Superior temporal gyrus (tissue), 1 donor: ENCODE measurements around the gene EEIG1.
A peak's percentile ranks its signal among the peaks of the same experiment; 100 is the strongest.

Experiments used
- DNase-seq: peaks from one replicate; pipeline ENCODE4 v3.0.0-alpha.2; 2016; ENCODE audit errors: extremely low spot score

Gene EEIG1

GRCh38 chr9:128001151-128001778 lies 20.5 kb upstream of the EEIG1 start:
- DNase-seq = no peak

GRCh38 chr9:127999461-127999860 lies 18.7 kb upstream of the EEIG1 start:
- DNase-seq = no peak

DNA sequence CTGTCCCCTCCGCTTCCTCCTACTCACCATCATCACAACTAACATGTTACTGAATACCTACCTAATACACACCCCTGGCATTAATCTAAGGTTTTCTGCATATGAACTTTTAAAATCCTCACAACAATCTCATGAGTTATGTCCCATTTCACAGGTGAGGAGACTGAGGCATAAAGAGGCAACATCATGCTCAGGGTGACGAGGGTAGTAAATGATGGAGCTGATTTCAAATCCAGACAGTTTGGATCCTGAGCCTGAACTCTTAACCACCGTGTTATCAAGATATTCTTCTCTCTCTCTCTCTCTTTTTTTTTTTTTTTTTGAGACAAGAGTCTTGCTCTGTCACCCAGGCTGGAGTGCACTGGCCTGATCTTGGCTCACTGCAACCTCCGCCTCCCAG lies 12.9 kb upstream of the EEIG1 start:
- no peak for DNase-seq

- no peak for DNase-seq
Measured at GRCh38 chr9:127991757-127992274, 11.0 kb upstream of the EEIG1 start.

GRCh38 chr9:127991017-127991756 lies 10.4 kb upstream of the EEIG1 start:
- DNase-seq = no peak

DNA sequence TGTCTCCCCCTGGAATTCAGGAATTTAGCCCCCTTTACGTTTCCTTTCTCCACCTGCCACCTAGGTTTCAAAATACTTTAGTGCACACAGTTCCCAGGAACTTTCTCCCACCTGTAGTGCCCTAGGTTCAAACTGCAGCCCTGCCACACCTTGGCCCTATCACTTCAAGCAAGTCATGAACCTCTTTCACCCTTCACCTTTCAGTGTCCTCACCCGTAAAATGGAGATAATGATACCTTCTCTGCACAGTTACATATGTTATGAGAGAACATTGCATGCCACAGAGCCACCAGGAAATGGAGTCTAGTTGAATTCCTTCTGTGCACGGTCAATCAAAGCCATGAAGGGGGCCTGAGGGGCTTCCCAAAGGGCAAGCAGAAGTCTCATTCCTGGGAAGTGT lies 9.8 kb upstream of the EEIG1 start:
- no peak for DNase-seq

DNA sequence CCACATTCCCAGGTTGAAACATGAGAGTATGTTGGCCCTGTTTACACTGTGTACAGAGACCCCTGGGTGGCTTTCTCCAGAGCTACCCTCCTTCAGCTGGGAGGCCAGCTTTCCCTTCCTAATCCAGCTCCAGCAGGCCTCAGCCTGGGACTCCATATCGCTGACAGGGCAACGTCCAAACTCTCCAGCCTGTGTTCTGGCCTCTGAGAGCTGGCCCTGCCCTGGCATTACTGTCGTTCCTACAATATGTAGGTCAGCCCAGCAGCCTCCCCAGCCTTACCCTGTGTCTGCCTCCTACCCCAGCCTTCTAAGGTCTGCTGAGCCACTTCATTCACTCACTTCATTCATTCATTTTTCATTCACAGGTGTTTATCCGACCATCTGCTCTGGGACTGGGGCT lies 8.3 kb upstream of the EEIG1 start:
- no peak for DNase-seq

- no peak for DNase-seq
Measured at GRCh38 chr9:127987103-127987614, 6.4 kb upstream of the EEIG1 start.

DNA sequence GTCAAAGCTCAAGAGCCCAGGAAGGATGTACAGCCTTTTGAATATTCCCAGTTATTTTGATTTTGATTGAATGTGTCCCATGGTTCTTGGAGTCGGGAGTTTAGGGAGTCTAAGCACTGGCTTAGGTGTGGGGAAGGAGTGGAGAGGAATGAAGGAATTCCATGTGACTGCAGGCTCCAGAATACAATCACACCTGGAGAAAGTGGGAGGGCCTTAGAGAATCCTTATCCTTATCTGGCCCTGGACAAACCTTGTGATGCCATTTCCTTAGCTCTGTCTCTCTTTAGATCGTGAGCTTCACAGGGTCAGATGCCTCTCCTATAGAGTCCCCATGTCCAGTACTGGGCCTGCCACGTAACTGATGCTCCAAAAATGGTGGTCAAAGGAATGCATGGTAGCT lies 4.2 kb upstream of the EEIG1 start:
- no peak for DNase-seq

DNA sequence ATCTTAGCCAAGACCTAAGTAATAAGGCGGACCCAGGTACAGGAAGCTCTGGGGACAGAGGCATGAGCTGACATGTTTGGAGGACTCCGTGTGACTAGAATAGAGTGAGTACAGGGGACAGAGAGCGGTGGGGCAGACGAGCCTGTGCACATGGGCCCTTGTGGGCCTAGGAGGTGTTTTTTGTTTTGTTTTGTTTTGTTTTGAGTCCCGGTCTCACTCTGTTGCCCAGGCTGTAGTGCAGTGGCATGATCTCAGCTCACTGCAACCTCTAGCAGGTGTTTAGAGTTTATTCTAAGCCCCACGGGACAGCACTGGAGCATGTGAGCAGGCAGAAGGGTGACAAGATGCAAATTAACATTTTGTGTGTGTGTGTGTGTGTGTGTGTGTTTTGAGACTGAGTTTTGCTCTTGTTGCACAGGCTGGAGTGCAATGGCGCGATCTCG lies 3.1 kb upstream of the EEIG1 start:
- DNase-seq = no peak

GRCh38 chr9:127982912-127983311 lies 2.1 kb upstream of the EEIG1 start:
- DNase-seq = no peak

DNA sequence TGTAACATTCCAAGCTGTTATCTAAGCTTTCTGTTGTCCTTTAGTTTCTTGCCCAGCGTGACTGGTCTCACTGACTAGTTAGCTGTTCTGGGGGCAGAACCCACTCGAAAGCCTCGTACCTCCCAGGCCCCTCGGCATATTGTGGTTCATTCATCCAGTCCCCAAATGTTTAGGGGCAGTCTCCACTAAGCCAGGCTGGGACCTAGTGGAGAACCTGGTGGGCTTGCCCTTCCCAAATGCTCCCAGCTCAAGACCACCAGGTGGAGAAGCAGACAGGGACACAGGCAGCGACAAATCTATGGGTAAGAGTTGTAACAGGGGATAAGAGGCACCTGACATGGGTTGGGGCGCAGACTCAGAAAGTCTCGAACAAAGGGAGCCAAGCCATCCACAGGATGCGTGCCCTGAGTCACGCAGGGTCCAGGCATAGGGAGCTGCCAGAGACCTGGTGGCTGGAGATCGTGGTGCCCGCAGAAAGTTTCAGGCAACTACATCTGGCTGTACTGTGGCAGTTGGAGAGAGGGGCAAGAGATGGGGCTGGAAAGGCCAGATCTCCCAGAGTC lies 851 bp upstream of the EEIG1 start:
- no peak for DNase-seq

DNA sequence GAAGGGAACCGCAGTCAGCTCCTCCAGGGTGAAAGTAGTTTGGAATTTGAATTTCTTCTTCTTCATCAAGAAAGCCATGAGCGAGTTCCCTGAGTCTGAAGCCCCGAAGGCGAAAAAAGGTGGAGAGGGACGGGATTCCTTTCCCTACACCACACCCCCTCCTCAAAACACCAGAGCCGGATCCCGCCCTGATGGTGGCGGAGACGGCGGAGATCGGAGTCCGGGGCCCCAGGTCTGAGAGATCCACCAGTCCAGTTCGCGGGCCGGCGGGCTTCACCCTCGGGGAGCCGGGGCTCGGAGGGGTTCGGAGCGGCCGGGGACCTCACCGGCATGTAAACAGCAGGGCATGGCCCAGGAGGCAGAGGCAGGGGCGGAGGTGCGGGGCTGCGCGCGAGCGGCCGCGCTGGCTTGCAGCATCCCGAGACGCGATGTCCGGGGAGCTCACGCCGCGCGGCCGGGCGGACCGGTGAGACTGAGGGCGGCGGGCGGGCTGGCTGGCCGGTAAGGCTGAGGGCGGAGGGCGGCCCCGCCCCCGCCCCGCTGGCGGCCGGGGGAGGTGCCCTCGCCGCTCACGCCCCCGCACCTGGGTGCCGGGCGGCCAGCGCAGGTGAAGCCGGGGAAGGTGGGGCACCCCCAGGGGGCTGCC lies 606 bp downstream of the EEIG1 start:
- no peak for DNase-seq

GRCh38 chr9:127979333-127980059 lies 1.3 kb downstream of the EEIG1 start:
- DNase-seq = peak; percentile 89

DNA sequence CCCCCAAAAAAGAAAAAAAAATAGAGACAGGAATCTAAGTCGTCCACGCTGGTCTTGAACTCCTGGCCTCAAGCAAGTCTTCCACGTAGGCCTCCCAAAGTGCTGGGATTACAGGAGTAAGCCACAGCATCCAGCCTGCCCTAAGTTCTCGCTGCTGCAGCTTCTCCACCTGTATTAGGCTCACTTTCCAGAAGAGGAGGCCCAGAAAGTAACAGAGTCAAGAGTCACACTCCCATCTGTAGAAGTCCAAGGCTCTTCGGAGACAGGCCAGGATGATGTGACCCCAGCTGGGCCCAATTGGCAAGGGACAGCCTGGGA lies 1.8 kb downstream of the EEIG1 start:
- no peak for DNase-seq

DNA sequence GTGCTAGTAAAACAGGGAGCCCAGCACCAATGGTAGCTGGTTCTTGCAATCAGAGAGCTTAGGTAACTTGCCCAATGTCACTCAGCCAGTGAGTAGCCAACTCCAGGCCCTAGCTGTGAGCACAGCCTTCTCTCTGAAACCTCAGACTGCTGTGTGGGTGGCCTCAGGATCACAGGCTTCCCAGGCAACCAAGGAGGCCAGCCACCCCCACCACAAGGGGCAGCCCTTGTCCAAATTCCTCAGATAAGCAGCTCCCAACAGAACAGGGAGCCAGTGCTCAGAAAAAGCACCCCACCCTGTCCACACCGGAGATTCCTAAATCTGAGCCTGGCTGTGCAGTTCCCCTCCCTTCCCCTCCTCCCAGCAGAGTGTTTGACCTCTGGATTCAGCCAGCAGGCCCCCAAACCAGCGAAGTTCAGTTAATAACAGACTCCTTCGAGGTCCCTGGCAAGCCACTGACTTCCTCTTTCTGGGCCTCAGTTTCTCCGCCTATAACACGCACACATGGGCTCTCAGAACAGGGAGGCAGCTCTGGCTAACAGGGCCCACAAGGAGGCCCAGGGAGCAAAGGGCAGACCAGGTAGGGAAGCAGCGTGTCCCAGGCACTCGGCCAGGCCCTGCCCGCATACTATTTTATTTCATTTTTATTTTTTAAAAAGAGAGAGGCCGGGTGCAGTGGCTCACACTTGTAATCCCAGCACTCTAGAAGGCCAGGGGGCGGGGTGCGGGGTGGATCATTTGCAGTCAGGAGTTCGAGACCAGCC lies 2.7 kb downstream of the EEIG1 start:
- peak; percentile 37 for DNase-seq

GRCh38 chr9:127977009-127977883 lies 3.5 kb downstream of the EEIG1 start:
- DNase-seq = peak; percentile 19

DNA sequence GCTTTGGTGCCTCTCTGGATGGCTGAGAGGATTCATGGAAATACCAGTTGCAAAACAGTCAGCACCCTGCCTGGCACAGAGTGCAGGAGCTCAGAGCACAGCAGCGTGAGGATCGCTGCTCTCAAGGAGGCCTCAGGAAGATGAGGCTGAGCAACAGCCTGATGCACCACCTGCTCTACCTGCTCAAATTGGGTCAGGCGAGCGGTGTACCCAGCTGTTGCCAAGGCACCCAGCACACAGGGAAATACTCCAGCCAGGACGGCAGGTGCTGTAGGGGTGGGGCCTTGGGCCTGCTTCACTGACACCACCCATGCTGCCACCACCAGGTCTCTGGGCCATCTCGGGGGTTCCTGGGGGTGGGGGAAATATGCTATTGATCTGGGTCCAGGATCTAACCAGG lies 4.3 kb downstream of the EEIG1 start:
- peak; percentile 14 for DNase-seq

- DNase-seq = peak; percentile 67
Measured at GRCh38 chr9:127975376-127976315, 5.1 kb downstream of the EEIG1 start.
